GM23338 (cell line): Measurements from ENCODE around the gene TAOK1.

ENCODE experiments used
- CREB1 ChIP-seq: fragments of 250-450 bp; sonication (Bioruptor Pico); IDR thresholded peaks from 2 replicates; pipeline ENCODE4 v1.5.0; 2020; ENCODE audit warnings: low read depth, mild to moderate bottlenecking, moderate library complexity
- EZH2 ChIP-seq: fragments of 200-600 bp; sonication (generic); IDR thresholded peaks from one replicate; pipeline ENCODE4 v1.8.0; 2017; ENCODE audit warnings: antibody characterized with exemption, mild to moderate bottlenecking, low read depth; ENCODE audit not compliant: unreplicated experiment
- EZH2phosphoT487 ChIP-seq: fragments of 200-600 bp; sonication (generic); IDR thresholded peaks from one replicate; pipeline ENCODE4 v1.8.1; 2018; ENCODE audit warnings: antibody characterized with exemption; ENCODE audit not compliant: unreplicated experiment
- JUNB ChIP-seq: IDR thresholded peaks from one replicate; pipeline ENCODE4 v1.6.1; 2016; ENCODE audit warnings: antibody characterized with exemption; ENCODE audit not compliant: unreplicated experiment
- NANOG ChIP-seq: IDR thresholded peaks from 2 replicates; pipeline ENCODE4 v1.6.1; 2016; ENCODE audit warnings: antibody characterized with exemption, borderline replicate concordance
- POLR2AphosphoS5 ChIP-seq: IDR thresholded peaks from 2 replicates; pipeline ENCODE4 v1.6.1; 2016; ENCODE audit warnings: antibody characterized with exemption, low read depth
- STAT1 ChIP-seq: IDR thresholded peaks from one replicate; pipeline ENCODE4 v1.6.1; 2016; ENCODE audit warnings: antibody characterized with exemption; ENCODE audit not compliant: unreplicated experiment
- ZNF114 ChIP-seq: fragments of 250-450 bp; sonication (Bioruptor Pico); IDR thresholded peaks from 2 replicates; pipeline ENCODE4 v1.5.0; 2020; ENCODE audit warnings: mild to moderate bottlenecking, moderate library complexity
- ZNF331 ChIP-seq: fragments of 250-450 bp; sonication (Bioruptor Pico); IDR thresholded peaks from 2 replicates; pipeline ENCODE4 v1.5.0; 2020; ENCODE audit warnings: low read depth, mild to moderate bottlenecking, moderate library complexity
- TF ChIP-seq, protein P1 (sequence below): IDR thresholded peaks from one replicate; pipeline ENCODE4 v1.6.1; 2018; ENCODE audit warnings: antibody characterized with exemption; ENCODE audit not compliant: unreplicated experiment
- TF ChIP-seq, protein P2 (sequence below), 2 experiments: fragments of 200-600 bp in 1 of 2; sonication (generic) in 1 of 2; conservative IDR thresholded peaks; 2 replicates each; pipeline versions ENCODE4 v1.5.1 to v1.6.1; 2016 to 2017; ENCODE audit warnings: antibody characterized with exemption in 2 of 2, low read depth in 2 of 2, mild to moderate bottlenecking in 2 of 2, moderate library complexity in 1 of 2
- TF ChIP-seq, protein P3 (sequence below): IDR thresholded peaks from 2 replicates; pipeline ENCODE4 v1.6.1; 2016; ENCODE audit warnings: antibody characterized with exemption
- TF ChIP-seq, protein P4 (sequence below): fragments of 250-450 bp; sonication (Bioruptor Pico); IDR thresholded peaks from 2 replicates; pipeline ENCODE4 v1.5.0; 2020; ENCODE audit warnings: mild to moderate bottlenecking, moderate library complexity

DNA sequence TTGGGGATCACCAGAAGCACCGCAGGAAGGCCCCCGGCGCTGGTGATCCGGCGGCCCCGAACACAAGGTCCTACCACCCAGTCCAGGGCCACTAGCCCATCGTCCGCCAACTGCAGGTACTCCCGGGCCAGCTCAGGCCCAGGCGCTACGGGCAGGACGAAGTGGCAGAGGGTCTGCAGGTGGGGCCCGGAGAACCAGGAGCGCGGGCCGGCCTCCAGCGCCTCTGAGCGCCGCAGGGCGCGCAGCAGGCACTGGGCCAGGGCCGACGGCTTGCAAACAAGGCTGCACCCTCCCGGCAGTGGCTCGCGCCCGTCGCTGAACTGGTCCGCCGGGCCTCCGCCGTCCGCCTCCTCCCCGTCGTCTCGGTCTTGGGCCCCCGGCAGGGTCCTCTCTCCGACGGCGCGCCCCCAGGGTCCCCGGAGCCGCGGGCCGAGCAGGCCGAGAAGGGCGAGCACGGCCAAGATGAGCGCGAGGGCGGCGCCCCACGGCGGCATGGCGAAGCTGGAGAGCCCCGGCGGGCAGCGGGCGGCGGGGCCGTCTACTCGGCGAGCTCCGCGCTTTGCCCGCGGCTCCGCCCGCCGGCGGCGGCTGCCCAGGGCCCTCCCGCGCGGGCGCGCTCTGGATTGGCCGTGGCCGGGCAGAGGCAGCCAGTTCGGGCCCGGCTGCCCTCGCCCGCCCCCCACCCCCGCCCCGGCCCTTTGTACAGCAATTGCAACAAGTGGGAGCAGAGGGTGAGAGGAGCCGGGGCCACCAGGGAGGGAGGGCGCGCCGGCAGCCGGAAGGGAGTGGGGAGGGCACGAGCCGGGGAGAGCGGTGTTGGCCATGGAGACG is 176.5 kb downstream of the TAOK1 start, which contains the start of gene ABHD15:
- TF ChIP-seq, protein P1, sequence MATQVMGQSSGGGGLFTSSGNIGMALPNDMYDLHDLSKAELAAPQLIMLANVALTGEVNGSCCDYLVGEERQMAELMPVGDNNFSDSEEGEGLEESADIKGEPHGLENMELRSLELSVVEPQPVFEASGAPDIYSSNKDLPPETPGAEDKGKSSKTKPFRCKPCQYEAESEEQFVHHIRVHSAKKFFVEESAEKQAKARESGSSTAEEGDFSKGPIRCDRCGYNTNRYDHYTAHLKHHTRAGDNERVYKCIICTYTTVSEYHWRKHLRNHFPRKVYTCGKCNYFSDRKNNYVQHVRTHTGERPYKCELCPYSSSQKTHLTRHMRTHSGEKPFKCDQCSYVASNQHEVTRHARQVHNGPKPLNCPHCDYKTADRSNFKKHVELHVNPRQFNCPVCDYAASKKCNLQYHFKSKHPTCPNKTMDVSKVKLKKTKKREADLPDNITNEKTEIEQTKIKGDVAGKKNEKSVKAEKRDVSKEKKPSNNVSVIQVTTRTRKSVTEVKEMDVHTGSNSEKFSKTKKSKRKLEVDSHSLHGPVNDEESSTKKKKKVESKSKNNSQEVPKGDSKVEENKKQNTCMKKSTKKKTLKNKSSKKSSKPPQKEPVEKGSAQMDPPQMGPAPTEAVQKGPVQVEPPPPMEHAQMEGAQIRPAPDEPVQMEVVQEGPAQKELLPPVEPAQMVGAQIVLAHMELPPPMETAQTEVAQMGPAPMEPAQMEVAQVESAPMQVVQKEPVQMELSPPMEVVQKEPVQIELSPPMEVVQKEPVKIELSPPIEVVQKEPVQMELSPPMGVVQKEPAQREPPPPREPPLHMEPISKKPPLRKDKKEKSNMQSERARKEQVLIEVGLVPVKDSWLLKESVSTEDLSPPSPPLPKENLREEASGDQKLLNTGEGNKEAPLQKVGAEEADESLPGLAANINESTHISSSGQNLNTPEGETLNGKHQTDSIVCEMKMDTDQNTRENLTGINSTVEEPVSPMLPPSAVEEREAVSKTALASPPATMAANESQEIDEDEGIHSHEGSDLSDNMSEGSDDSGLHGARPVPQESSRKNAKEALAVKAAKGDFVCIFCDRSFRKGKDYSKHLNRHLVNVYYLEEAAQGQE = no peak
- TF ChIP-seq, protein P2, sequence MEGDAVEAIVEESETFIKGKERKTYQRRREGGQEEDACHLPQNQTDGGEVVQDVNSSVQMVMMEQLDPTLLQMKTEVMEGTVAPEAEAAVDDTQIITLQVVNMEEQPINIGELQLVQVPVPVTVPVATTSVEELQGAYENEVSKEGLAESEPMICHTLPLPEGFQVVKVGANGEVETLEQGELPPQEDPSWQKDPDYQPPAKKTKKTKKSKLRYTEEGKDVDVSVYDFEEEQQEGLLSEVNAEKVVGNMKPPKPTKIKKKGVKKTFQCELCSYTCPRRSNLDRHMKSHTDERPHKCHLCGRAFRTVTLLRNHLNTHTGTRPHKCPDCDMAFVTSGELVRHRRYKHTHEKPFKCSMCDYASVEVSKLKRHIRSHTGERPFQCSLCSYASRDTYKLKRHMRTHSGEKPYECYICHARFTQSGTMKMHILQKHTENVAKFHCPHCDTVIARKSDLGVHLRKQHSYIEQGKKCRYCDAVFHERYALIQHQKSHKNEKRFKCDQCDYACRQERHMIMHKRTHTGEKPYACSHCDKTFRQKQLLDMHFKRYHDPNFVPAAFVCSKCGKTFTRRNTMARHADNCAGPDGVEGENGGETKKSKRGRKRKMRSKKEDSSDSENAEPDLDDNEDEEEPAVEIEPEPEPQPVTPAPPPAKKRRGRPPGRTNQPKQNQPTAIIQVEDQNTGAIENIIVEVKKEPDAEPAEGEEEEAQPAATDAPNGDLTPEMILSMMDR (conservative IDR thresholded peaks at IDR 0.05; ENCODE audit: low read depth in 2 of 2) = no peak
- TF ChIP-seq EZH2 = no peak
- no peak for TF ChIP-seq ZNF114 (CRISPR knock-in tag)
- TF ChIP-seq STAT1 = no peak
- TF ChIP-seq EZH2phosphoT487 = no peak
- TF ChIP-seq, protein P3, sequence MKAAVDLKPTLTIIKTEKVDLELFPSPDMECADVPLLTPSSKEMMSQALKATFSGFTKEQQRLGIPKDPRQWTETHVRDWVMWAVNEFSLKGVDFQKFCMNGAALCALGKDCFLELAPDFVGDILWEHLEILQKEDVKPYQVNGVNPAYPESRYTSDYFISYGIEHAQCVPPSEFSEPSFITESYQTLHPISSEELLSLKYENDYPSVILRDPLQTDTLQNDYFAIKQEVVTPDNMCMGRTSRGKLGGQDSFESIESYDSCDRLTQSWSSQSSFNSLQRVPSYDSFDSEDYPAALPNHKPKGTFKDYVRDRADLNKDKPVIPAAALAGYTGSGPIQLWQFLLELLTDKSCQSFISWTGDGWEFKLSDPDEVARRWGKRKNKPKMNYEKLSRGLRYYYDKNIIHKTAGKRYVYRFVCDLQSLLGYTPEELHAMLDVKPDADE = no peak
- no peak for TF ChIP-seq NANOG
- TF ChIP-seq CREB1 (CRISPR knock-in tag) = no peak
- no peak for TF ChIP-seq POLR2AphosphoS5
- no peak for TF ChIP-seq JUNB
- TF ChIP-seq ZNF331 (CRISPR knock-in tag) = no peak
- TF ChIP-seq, protein P4, sequence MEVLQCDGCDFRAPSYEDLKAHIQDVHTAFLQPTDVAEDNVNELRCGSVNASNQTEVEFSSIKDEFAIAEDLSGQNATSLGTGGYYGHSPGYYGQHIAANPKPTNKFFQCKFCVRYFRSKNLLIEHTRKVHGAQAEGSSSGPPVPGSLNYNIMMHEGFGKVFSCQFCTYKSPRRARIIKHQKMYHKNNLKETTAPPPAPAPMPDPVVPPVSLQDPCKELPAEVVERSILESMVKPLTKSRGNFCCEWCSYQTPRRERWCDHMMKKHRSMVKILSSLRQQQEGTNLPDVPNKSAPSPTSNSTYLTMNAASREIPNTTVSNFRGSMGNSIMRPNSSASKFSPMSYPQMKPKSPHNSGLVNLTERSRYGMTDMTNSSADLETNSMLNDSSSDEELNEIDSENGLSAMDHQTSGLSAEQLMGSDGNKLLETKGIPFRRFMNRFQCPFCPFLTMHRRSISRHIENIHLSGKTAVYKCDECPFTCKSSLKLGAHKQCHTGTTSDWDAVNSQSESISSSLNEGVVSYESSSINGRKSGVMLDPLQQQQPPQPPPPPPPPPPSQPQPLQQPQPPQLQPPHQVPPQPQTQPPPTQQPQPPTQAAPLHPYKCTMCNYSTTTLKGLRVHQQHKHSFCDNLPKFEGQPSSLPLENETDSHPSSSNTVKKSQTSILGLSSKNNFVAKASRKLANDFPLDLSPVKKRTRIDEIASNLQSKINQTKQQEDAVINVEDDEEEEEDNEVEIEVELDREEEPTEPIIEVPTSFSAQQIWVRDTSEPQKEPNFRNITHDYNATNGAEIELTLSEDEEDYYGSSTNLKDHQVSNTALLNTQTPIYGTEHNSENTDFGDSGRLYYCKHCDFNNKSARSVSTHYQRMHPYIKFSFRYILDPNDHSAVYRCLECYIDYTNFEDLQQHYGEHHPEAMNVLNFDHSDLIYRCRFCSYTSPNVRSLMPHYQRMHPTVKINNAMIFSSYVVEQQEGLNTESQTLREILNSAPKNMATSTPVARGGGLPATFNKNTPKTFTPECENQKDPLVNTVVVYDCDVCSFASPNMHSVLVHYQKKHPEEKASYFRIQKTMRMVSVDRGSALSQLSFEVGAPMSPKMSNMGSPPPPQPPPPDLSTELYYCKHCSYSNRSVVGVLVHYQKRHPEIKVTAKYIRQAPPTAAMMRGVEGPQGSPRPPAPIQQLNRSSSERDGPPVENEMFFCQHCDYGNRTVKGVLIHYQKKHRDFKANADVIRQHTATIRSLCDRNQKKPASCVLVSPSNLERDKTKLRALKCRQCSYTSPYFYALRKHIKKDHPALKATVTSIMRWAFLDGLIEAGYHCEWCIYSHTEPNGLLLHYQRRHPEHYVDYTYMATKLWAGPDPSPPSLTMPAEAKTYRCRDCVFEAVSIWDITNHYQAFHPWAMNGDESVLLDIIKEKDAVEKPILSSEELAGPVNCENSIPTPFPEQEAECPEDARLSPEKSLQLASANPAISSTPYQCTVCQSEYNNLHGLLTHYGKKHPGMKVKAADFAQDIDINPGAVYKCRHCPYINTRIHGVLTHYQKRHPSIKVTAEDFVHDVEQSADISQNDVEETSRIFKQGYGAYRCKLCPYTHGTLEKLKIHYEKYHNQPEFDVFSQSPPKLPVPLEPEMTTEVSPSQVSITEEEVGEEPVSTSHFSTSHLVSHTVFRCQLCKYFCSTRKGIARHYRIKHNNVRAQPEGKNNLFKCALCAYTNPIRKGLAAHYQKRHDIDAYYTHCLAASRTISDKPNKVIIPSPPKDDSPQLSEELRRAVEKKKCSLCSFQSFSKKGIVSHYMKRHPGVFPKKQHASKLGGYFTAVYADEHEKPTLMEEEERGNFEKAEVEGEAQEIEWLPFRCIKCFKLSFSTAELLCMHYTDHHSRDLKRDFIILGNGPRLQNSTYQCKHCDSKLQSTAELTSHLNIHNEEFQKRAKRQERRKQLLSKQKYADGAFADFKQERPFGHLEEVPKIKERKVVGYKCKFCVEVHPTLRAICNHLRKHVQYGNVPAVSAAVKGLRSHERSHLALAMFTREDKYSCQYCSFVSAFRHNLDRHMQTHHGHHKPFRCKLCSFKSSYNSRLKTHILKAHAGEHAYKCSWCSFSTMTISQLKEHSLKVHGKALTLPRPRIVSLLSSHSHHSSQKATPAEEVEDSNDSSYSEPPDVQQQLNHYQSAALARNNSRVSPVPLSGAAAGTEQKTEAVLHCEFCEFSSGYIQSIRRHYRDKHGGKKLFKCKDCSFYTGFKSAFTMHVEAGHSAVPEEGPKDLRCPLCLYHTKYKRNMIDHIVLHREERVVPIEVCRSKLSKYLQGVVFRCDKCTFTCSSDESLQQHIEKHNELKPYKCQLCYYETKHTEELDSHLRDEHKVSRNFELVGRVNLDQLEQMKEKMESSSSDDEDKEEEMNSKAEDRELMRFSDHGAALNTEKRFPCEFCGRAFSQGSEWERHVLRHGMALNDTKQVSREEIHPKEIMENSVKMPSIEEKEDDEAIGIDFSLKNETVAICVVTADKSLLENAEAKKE = no peak
